ENCODE results near the gene PAX8. TPM values are rescaled to one million over a fixed set of nuclear protein-coding genes. Genes with fewer than 3 reads are reported as not detected.

PAX8 gene
- total RNA-seq, 1 experiment from 2014 or later = 7.5 TPM

DNA sequence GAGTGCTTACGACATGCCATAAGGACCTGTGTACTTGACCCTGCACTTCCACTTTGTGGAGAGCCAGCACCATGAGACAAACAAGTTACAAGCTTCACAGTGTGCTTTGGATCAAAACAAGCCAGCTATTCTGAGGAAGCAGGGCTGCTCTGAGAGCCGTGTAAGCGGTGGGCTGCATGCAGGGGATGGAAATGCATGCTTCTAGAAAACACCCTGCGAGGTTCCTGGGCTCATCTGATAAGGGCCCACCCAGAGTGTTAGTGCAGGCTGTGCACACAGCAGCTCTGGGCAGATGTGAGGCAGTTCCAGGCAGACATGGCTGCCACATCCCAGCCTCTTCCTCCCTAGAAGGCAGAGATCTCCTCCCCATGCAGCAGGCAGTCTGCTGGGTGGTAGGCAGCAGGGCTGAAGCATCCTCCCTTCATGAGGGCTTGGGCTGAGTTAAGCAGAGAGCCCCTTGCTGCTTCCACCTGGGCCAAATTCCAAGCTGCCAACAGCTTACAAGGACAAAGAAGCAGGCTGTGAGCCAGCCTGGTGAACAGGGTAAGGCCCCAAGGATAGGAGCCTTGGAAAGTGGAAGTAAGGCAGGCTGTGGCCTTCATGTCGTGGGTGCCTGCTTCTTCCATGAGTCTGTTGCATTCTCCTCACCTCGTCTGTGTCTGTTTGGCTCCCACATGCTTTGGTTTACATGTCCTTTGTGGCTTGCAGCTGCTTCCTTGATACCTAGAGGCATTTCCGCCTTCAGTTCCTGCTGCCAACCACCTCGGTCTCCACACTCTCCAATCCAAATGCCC, 97.3 kb downstream of the PAX8 start:
- no peak for DNase-seq
- H3K9me3 Mint-ChIP-seq (ENCODE audit: unreplicated experiment) = no peaks in the 10 kb centered on the region
- H3K27ac Mint-ChIP-seq (ENCODE audit: unreplicated experiment) = no peak overlapping the region
- peaks cover 31% of the 10 kb centered on the region for H3K4me1 ChIP-seq
- no peaks in the 10 kb centered on the region; the same call in 1 of the 2 replicates for H3K36me3 ChIP-seq (ENCODE audit: control insufficient read depth, insufficient read depth, low read length)
- peaks cover 10% of the 10 kb centered on the region for H3K4me1 Mint-ChIP-seq (ENCODE audit: low read depth, unreplicated experiment)
- POLR2A ChIA-PET = interaction anchor here (0.8 kb wide), 1 partner anchor 18 kb away, joined by 3 read pairs; no protein-coding TSS in a partner anchor
- intact Hi-C loops (cut with micrococcal nuclease; ENCODE audit: unreplicated experiment) = loop anchor here (2.0 to 5.0 kb wide), 3 partner anchors 17 to 99 kb away; no protein-coding TSS in a partner anchor
- TF ChIP-seq CTCF (IDR thresholded peaks at IDR 0.05; ENCODE audit: insufficient read depth in 1 of 2, low read depth in 1 of 2, low read length in 1 of 2, severe bottlenecking in 1 of 2, unreplicated experiment in 1 of 2) = no peak
- no peaks in the 10 kb centered on the region for H3K9me3 ChIP-seq
- no peaks in the 10 kb centered on the region for H3K36me3 Mint-ChIP-seq (ENCODE audit: insufficient read depth, unreplicated experiment)
- no peak overlapping the region for H3K4me3 Mint-ChIP-seq (ENCODE audit: unreplicated experiment)
- H3K4me3 ChIP-seq (ENCODE audit: low read depth, low read length) = no peak overlapping the region
- no peaks in the 10 kb centered on the region; the same call in 1 of the 2 replicates for H3K27me3 ChIP-seq (replicated peaks; ENCODE audit: control insufficient read depth, insufficient read depth, low read length)
- CTCF ChIA-PET = interaction anchor here (1.4 to 5.1 kb wide), 5 partner anchors 11 to 102 kb away, joined by 5 to 44 read pairs (median 14); no protein-coding TSS in a partner anchor
- H3K27me3 Mint-ChIP-seq (ENCODE audit: insufficient read depth, unreplicated experiment) = no peaks in the 10 kb centered on the region
- no TSS peak for BruUV-seq (replicated peaks)

- H3K9me3 ChIP-seq = no peaks in the 10 kb centered on the region
- no peaks in the 10 kb centered on the region for H3K36me3 ChIP-seq (ENCODE audit: control insufficient read depth, insufficient read depth, low read length)
- Mint-ChIP-seq H3K9me3 (ENCODE audit: unreplicated experiment) (no peaks in the 10 kb centered on the region), H3K36me3 (ENCODE audit: insufficient read depth, unreplicated experiment) (no peaks in the 10 kb centered on the region), H3K4me3 (ENCODE audit: unreplicated experiment) (no peak overlapping the region), H3K27me3 (ENCODE audit: insufficient read depth, unreplicated experiment) (no peaks in the 10 kb centered on the region), H3K4me1 (ENCODE audit: low read depth, unreplicated experiment) (peaks cover 10% of the 10 kb centered on the region), H3K27ac (ENCODE audit: unreplicated experiment) (peak overlapping the region; percentile 66)
- peak in 1 of 2 experiments; percentile 37 for TF ChIP-seq CTCF (IDR thresholded peaks at IDR 0.05; ENCODE audit: insufficient read depth in 1 of 2, low read depth in 1 of 2, low read length in 1 of 2, severe bottlenecking in 1 of 2, unreplicated experiment in 1 of 2)
- POLR2A ChIA-PET = interaction anchor here (0.7 to 0.8 kb wide), 2 partner anchors 19 to 24 kb away, joined by 3 read pairs; no protein-coding TSS in a partner anchor
- H3K27me3 ChIP-seq (replicated peaks; ENCODE audit: control insufficient read depth, insufficient read depth, low read length) = no peaks in the 10 kb centered on the region; the same call in 1 of the 2 replicates
- peak; percentile 64 to 77 for DNase-seq
- H3K4me3 ChIP-seq (ENCODE audit: low read depth, low read length) = no peak overlapping the region
- intact Hi-C loops (cut with micrococcal nuclease; ENCODE audit: unreplicated experiment) = loop anchor here (1.0 to 5.0 kb wide), 3 partner anchors 24 to 98 kb away; no protein-coding TSS in a partner anchor
- CTCF ChIA-PET = interaction anchor here (0.6 to 5.1 kb wide), 8 partner anchors 12 to 208 kb away, joined by 3 to 44 read pairs (median 9); no protein-coding TSS in a partner anchor
- H3K4me1 ChIP-seq = peaks cover 31% of the 10 kb centered on the region
- no TSS peak for BruUV-seq (replicated peaks)
Observed at GRCh38 chr2:113180131-113180946, 98.4 kb downstream of the PAX8 start.

All from Caco-2 (cell line).